RPMI7951 (cell line): ENCODE results near the gene ATG2A. TPM values are rescaled to one million over a fixed set of nuclear protein-coding genes. Genes with fewer than 3 reads are reported as not detected.

ENCODE experiments used
- DNase-seq: peaks from one replicate; pipeline ENCODE4 v3.0.0-alpha.2; 2012; ENCODE audit warnings: low read depth
- total RNA-seq: library from RNA; depleted of rRNA; stranded (reverse); fragments of >200 nt; shearing (Covaris generic); gene quantifications from 2 replicates; pipeline ENCODE4 v1.2.3, GENCODE V29; 2014

The ATG2A gene
- total RNA-seq, 1 experiment from 2014 or later = 6.6 TPM

- DNase-seq = no peak
Observed at GRCh38 chr11:64902102-64902900, 14.7 kb downstream of the ATG2A start.

- no peak for DNase-seq
Observed at GRCh38 chr11:64900774-64901173, 16.2 kb downstream of the ATG2A start.

DNA sequence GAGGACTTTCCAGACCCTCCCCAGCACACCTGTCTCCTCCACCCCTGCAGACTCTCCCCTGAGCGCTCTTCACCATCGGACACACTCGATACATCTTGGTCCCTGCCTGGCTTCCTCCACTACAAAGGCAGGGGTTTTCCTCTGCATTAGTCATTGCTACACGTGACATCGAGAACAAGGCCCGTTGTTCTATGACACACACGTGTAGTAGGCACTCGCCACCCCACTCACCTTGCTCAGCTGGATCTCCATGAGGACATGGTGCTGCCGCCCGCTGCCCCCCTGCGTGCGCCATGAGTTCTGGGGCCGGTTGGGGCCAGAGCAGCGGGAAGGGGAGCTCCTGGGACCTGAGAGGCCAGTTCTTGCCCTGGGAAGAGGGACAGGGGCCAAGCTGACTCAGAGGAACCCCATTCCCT, 16.7 kb downstream of the ATG2A start:
- DNase-seq = peak; percentile 42

- no peak for DNase-seq
Observed at GRCh38 chr11:64898541-64898940, 18.5 kb downstream of the ATG2A start.

- DNase-seq = no peak
Observed at GRCh38 chr11:64898076-64898445, 18.9 kb downstream of the ATG2A start.

DNA sequence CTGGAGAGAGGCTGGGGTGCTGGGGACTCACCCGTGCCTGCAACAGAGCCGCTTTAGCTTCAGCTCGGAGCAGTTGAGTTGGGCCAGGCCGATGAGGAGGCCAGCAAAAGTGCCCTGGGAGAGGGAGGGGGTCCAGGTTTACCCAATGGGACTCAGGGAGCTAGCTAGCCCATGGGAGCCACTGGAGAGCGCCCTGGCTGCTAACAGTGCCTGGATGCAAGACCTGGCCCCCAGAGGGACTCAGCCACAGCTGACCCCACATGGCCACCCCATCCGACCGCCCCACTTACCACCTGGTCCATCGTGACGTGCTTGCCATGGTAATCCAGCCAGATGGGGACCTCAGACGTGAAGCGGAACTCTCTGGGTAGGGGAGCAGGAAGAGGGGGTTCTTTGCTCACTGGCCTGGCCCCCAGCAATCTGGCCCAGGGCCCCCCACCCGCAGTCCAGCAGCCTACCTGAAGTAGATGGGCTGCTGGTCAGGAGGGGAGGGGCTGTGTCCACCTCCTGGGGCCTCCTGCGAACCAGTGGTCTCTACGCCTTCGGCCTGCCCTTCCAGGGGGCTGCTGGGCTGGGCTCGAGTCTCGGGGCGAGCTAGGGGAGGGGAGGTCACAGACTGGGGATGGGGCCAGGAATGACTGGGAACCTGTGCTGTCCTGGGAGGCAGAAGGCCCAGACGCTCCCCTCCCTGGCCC, 19.5 kb downstream of the ATG2A start:
- DNase-seq = no peak

- DNase-seq = no peak
Observed at GRCh38 chr11:64896448-64897022, 20.5 kb downstream of the ATG2A start.

GRCh38 chr11:64894812-64895452, 22.1 kb downstream of the ATG2A start:
- DNase-seq = no peak

GRCh38 chr11:64894070-64894811, 22.8 kb downstream of the ATG2A start:
- DNase-seq = peak; percentile 64

DNA sequence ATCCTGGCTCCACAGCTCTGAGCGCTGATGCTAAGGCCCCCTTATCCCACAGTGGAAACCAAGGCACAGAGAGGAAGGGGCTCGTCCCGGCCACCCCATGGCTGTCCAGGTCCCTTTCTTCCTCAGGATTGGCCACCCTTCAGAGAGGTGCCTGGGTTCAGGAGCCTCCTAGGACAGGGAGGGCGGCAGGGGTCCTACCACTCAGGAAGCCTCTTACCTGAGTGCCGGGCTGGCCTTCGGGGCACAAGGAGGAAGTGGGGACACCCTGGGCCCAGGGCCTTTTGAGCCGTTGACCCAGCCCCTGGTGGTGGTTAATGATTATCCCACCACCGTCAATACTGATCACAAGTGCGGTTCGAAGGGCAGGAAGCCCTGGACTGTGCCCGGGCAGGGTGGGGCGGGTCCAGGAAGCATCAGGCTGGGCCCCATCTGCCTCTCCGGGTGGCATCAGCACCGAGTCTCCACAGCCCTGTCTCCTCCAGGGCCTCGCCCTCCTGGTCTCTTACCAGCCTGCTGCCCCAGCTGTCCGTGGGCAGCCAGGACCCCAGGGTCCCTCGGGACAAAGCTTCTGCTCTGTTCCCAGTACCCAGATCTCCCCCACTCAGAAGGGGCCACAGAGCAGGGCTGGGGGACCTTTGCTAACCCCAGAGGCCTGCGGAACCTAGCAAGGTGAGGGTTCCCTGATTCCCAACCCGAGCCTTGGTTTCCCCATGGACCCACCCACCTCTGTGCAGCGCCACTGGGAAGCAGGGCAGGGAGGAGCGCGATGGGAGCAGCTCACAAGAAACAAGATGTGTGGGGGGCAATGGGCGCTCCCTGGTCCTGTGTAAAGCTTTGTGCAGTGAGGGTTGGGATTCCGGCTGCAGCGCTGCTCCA, 23.6 kb downstream of the ATG2A start:
- no peak for DNase-seq

- no peak for DNase-seq
Observed at GRCh38 chr11:64892838-64893193, 24.2 kb downstream of the ATG2A start.

DNA sequence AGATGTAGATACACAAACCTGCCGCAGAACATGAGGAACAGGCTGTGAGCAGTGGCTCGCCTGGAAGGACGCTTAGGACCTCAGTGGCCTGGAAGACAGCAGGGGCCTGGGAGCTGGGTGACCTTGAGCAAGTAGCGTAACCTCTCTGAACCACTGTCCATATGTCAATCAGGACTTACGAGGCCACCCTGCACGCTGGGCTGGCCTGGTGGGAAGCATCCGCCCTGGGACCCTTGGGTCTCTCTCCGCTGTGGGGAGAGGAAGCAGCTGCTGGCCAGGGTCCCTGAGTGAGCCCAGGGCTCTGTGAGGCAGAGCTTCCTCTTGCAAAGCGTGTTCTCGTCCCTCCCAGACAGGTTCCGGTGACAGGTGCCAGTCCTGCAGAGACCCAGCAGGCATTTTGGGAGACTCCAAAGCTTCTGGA, 24.6 kb downstream of the ATG2A start:
- no peak for DNase-seq

DNA sequence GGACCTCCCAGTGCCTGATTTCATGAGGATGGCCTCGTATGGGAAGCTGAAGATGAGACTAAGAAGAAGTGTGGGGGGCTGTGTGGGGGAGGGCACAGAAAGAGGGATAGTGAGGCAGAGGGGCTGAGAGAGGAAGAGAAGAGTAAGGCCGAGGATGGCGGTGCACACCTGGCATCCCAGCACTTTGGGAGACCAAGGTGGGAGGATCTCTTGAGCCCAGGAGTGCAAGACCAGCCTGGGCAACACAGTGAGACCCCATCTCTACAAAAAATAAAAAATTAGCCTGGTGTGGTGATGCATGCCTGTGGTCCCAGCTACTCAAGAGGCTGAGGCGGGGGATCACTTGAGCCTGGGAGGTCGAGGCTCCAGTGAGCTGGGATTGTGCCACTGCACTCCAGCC, 25.1 kb downstream of the ATG2A start:
- no peak for DNase-seq

GRCh38 chr11:64891215-64891848, 25.7 kb downstream of the ATG2A start:
- no peak for DNase-seq

- DNase-seq = no peak
Observed at GRCh38 chr11:64890522-64890939, 26.5 kb downstream of the ATG2A start.

- DNase-seq = no peak
Observed at GRCh38 chr11:64888729-64889511, 28.1 kb downstream of the ATG2A start.

DNA sequence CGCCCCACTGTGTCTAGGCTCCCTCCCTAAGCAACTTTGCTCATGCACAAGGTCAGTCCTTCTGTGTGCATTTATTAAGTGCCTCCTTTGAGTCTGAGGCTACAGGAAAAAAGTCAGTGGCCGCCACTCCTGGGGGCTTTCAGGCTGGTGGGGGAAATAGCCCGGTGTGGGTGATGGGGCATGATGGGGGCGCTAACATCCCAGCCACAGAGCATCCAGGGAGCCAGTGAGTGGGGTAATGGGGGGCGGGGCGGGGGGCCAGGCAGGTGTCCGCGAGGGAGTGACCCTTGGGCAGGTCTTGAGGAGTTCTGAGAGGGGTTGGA, 28.6 kb downstream of the ATG2A start:
- no peak for DNase-seq

DNA sequence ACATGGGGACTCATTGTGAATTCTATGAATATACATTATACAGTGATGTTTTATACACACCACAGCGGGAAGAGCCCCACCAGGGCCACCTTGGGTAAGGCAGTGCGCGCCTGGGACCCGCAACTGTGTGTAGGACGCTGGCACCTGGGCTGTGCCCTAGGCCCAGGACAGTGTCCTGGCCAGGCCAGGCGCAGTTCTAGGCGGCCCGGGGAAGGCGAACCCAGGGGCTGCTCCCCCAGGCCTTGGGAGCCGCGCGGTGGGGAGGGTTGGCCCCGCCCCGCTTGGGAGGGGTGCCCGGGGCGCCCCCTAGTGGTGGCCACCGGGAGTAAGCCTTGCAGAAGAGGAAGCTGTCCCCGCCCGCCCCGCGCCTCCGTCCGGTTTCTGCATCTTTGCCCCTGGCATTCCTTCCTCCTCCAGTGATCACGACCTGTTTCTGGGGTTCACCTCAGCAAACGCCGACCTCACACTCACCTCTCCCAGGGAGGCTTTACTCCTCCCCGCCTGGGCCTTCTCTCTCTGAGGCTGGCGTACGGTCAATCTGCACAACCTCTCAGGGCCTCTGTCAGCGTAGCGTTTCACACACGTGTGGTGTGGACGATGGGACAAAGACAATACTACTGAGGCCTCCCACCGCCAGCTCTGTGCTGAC, 29.1 kb downstream of the ATG2A start:
- peak; percentile 56 for DNase-seq

DNA sequence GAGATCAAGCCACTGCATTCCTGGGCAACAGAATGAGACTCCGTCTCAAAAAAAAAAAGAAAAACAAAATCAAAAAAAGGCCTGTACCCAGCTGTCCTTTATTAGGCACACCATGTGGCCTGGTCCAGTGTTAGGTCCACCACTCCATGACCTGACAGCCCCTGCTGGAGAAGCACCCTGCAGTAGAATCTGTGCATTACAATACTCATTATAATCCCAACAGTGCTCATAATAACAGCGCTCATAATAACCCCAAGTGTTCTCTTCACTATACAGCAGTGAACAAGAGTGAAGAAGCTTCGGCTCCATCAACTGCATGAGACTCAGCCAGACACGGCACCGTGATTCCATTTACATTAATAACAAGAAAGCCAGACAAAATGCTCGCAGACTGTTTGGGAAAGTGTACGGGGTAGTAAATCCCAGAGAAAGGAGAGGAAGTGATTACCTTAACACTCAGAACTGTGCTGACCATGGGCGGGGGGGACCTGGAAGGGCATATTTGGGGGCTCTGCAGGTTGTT, 29.7 kb downstream of the ATG2A start:
- no peak for DNase-seq
